Head of caudate nucleus (tissue), 42 donors: ENCODE data around the gene MEGF11.

Experiments
- DNase-seq, 42 donors: peaks; one replicate each; pipeline versions ENCODE4 v3.0.0 to v3.0.0-alpha.2; 2020 to 2021; ENCODE audit warnings: mixed read lengths in 7 of 42
- intact Hi-C: fragments of 100-400 bp; cut with DNase I; formaldehyde crosslinking; loops from one replicate; pipeline ENCODE4 v1.15.0; 2022

MEGF11 gene

GRCh38 chr15:66112388-66112787 is 141.2 kb downstream of the MEGF11 start:
- no peak for DNase-seq
- intact Hi-C loops: no loop called here

DNA sequence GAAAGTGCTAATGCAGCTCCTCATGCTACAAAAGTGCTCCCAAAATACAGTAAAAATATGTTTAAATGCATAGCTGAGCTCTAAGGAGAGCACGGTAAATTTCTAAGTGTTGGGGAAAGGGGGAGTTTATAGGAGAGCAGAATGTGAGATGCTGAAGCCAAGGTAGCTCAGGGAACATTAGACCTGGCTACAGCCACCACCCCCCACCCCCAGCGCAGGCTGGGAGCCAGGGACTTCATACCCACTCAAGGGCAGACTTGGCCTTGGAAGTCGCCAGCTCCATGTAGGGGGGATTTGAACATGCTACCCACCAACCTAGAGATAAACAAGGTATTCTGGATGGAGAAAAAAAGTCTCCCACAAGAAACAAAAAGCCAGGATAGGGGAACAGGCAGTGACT is 142.2 kb downstream of the MEGF11 start:
- no peak for DNase-seq
- intact Hi-C loops: no loop called here

DNA sequence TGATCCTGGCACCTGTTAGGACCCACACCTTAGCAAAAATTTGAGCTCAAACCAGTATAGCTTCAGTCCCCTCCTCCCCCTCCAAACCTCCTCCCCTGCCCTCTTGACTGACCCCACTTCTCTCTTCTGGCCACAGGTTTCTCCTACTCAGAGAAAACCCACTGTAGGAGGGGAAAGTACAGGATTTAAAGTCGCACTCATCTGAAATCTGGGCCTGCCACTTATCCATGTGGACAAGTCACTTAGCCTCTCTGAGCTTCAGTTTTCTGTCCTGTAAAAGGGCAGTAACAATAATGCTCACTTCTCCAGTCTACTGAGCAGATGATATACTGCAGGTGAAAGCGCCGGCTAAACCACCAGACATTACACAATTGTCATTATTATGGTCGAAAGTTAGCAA is 142.7 kb downstream of the MEGF11 start:
- DNase-seq: no peak
- intact Hi-C loops: no loop called here

- intact Hi-C loops: no loop called here
- no peak for DNase-seq
Observed at GRCh38 chr15:66109826-66110225, 143.7 kb downstream of the MEGF11 start.

- intact Hi-C loops: no loop called here
- DNase-seq: peak in 3 of 42 donors; percentile 20 to 43 (median 36)
Observed at GRCh38 chr15:66108483-66109265, 144.9 kb downstream of the MEGF11 start.

- intact Hi-C loops: no loop called here
- DNase-seq: no peak
Observed at GRCh38 chr15:66107070-66107469, 146.5 kb downstream of the MEGF11 start.

GRCh38 chr15:66105286-66106265 is 148.0 kb downstream of the MEGF11 start:
- intact Hi-C loops: no loop called here
- no peak for DNase-seq

GRCh38 chr15:66103293-66103590 is 150.3 kb downstream of the MEGF11 start:
- intact Hi-C loops: no loop called here
- no peak for DNase-seq

DNA sequence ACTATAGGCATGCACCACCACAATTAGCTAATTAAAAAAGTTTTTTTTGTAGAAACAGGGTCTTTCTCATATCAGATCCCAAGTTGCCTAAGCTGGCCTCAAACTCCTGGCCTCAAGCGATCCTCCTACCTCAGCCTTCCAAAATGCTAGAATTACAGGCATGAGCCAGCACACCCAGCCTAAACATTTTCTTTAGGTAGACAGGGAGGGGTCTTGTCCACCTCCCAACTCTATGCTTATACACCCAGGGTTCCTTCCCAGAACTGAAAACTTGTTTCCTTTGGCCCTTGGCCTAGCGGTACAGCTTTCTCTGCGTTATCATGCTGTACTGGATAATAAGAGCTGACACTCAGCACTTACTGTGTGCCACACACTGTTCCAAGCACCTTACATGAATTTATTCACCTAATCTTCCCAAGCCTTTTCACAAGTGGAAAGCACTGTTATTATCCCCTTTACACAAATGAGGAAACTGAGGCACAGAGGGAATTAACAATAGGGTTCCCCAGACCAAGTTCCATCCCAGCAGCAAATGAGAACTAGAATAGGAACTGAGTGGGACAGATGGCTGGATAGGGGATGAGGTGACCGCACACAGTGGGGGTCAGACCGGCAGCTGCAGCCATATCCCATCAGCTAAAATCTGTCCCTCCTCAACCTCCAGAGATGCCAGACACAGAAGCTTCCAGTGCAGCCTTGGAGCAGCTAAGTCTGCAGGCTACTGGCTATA is 150.8 kb downstream of the MEGF11 start:
- intact Hi-C loops: no loop called here
- DNase-seq: no peak

DNA sequence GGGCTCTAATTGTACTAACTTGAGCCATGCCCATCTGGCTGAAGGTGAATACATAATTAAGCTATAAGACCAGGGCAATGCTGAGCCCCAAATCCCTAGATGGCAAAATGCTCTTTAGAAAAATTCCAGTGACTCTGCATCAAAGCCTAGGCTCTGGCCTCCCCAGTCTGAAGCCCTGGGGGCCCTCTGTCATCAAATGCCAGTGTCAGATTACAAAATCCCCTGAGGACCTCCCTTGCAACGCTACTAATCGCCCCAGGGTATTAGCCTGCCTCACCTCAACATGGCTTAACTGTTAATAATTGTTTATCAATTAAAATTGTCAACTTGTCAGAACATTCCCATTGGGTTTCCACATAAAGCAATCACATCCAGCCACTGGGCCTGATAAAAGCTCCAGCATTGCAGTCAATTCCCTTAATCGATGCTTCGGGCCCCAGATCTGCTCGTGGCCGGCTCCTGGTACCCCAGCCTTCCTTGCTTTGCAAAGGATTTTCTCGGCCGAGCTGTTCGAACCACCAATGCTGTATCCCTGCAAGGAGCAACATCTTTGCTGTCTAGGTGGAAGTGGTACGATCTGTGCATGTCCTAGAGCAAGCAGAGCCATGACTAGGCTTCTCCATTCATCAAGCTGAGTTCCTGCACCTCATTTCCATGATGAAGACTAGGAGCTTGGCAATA is 151.7 kb downstream of the MEGF11 start:
- intact Hi-C loops: no loop called here

DNA sequence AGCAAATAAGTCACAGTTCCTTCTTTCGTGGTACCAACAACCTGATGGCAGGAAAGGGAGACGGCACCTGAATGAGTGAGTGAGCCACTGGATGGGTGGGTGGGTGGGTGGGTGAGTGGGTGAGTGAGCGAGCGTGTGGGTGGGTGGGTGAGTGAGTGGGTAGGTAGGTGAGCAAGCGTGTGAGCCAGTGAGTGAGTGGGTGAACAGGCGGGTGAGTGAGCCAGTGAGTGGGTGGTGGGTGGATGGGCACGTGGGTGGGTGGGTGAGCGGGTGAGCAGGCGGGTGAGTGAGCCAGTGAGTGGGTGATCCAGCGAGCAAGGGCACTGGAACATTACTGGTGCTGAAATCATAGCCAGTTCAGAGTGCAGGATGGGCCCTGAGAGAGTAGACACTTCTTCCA is 152.8 kb downstream of the MEGF11 start:
- DNase-seq: no peak
- intact Hi-C loops: no loop called here

More for the DNA sequence above, 151.7 kb downstream of the MEGF11 start:
- no peak for DNase-seq

DNA sequence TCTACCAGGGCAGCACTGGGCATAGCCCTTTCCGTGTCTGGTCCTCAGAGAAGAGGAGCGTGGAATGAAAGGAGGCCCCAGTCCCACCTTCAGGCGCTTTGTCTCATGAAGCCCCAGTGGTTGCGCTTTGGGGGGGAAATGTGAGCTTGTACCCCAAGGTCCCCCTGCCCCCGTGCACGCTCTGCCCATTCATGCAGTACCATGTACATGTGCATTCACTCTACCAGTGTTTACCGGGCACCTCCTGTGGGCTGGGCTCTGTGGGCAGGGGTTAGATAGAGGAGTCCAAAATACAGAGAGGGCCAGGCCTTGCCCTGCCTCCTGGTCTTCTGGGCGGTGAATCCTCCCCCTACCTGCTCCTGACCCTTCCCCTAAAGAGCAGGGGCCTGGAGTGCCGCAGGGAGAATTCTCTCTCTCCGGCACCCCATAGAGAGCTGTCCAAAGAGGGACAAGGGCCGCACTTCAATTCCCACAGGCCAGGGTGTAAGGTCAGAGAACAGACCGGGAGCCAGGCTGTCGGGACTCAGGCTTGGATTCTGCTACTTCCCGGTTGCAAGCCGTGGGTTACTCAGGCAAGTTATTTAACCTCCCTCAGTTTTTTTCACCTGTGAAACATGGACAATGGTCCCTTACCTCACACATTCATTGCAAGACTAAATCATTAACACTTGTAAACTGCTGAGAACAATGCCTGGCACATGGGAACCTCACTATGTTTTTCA is 153.4 kb downstream of the MEGF11 start:
- no peak for DNase-seq
- intact Hi-C loops: no loop called here

GRCh38 chr15:66098022-66098363 is 155.6 kb downstream of the MEGF11 start:
- intact Hi-C loops: no loop called here
- DNase-seq: no peak

- DNase-seq: peak in 19 of 42 donors; percentile 10 to 55 (median 32)
- intact Hi-C loops: no loop called here
Observed at GRCh38 chr15:66097151-66098021, 156.2 kb downstream of the MEGF11 start.

GRCh38 chr15:66096688-66097058 is 156.9 kb downstream of the MEGF11 start:
- DNase-seq: no peak
- intact Hi-C loops: no loop called here

GRCh38 chr15:66095871-66096687 is 157.5 kb downstream of the MEGF11 start:
- peak in 2 of 42 donors; percentile 13 to 15 for DNase-seq
- intact Hi-C loops: no loop called here

DNA sequence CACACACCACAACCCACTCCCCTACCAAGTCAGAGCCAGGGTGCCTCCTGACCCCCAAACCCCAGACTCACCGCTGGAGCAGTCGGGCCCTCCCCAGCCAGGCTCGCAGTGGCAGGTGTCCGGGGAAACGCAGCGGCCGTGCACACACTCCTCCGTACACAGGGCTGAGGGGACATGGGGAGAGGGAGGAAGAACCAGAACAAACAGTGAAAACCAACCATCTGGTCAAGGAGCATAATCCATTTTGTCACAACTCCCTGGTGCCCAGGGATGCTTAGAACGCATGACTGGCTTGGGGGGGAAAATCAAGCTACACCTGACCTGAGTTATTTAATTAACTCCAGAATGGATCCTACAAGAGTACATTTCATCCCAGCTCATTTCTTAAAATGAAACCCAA is 159.2 kb downstream of the MEGF11 start:
- intact Hi-C loops: no loop called here
- DNase-seq: peak in 1 of 42 donors; percentile 1
